GM21360 (cell line): Measurements from ENCODE around the gene XAB2.
"Not testable (repeated sequence)": the region's sequence is repeated elsewhere in the genome, so short reads cannot be mapped to it uniquely, and the experiment has no call there.

Source experiments
- ATAC-seq: cut with Tn5 transposase; IDR thresholded peaks from one replicate; pipeline ENCODE4 v1.9.1; 2021; ENCODE audit warnings: mild to moderate bottlenecking, moderate library complexity; ENCODE audit not compliant: unreplicated experiment

The XAB2 gene

DNA sequence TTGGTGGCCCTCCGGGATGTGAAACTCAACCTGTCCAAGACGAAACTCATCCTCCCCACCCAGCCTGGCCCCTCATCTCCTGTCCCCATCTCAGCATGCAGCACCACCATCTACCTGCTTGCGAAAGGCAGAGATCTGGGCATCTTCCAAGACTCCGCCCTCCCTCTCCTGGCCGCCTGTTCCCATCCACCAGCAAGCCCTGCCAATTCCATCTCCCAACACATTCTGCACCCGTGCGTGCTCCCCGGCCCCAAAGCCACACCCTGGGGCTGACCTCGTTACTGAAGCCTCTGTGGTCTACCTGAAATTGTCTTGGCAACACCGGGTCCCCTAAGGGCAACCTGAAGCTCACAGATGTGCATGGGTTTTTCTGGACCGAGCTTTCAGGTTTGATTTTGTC, 46.9 kb downstream of the XAB2 start:
- ATAC-seq: no peak

DNA sequence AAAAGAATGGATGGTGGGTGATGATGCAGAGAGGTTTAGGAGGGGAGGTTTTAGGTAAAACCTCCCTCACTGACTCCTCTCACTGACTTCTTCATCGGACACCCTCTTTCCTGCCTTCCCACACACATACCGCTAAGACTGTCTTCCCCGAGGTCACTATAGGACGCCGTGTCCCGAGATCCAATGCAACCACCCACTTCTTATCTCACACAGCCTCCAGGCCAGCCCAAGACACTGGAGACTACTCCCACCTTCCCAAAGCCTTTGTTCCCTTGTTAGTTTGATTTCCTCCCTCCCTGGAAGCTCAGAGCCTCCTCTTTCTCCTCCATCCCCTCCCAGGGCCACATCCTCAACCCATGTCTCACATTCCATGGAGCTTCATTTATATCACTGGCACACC, 50.2 kb downstream of the XAB2 start:
- no peak for ATAC-seq

DNA sequence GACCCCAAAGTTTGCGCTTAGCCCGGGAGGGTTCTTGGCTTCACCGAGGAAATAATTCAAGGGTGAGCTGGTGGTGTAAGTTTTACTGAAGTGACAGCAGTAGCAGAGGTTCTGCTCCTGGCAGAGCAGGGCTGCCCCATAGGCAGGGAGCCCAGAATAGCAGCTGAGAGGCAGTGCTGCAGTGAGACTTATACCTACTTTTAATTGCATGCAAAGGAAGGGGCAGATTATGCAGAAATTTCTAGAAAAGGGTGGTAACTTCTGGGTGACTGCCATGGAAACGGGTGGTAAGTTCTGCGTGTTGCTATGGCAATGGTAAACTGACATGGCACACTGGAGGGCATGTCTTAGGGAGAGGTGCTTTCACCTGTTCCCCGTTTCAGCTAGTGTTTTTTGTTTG, 51.2 kb downstream of the XAB2 start:
- ATAC-seq: no peak

DNA sequence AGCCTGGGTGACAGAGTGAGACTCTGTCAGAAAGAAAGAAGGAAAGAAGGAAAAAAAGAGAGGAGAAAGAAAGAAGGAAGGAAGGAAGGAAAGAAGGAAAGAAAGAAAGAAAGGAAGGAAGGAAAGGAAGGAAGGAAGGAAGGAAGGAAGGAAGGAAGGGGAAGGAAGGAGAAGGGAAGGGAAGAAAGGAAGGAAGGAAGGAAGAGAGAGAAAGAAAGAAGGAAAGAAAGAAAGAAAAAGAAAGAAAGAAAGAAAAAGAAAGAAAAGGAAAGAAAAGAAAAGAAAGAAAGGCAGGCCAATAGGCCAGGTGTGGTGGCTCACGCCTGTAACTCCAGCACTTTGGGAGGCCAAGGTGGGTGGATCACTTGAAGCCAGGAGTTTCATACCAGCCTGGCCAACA, 51.9 kb downstream of the XAB2 start:
- not testable (repeated sequence) for ATAC-seq

DNA sequence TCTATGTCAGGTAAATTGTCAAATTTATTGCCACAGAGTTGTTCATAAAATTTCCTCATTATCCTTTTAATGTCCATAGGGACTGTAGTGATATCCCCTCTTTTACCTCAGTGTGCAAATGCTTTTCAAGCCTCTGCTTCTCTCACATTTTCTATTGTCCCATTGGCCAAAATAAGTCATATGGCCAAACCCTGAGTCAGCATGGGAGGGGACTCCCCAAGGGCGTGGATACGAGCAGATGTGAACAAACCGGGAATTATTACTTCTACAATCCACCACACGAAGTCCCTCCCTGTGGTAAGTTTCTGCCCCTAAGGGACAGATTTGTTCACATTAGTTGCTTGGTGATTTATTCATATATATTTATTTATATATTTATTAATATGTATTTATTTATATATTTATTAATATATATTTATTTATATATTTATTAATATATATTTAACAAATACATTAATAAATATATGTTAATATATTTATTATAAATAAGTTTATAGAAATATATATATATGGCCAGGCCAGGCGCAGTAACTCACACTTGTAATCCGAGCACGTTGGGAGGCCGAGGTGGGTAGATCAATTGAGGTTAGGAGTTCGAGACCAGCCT, 53.8 kb downstream of the XAB2 start:
- ATAC-seq: no peak

DNA sequence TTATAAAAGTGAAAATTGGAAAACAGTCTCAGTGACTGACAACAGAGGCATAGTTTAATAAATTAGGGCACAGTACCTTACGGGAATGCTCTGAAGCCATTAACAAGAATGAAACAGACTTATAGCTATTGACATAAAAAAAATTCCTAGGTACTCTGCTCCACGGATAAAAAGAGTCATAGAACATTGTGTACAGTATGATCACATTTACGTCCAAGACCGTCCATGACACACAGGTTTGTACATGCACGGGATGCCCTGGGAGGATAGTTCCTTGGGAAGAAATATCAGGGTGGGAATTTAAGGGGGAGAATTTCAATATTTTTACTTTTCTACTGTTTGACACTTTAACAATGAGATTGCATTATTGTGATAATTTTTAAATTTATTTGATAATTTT, 58.6 kb downstream of the XAB2 start:
- ATAC-seq: no peak
